Loucy (cell line): Measurements from ENCODE around the gene MARS2.
A peak's percentile ranks its signal among the peaks of the same experiment; 100 is the strongest.

ENCODE experiments used
- H2AFZ ChIP-seq: fragments of 200-600 bp; sonication (generic); 2 replicates; pipeline ENCODE4 v1.6.0; 2016; ENCODE audit warnings: antibody characterized with exemption, mild to moderate bottlenecking, low read length, moderate library complexity
- H3F3A ChIP-seq: fragments of 200-600 bp; 2 replicates; pipeline ENCODE4 v1.6.0; 2016; ENCODE audit warnings: antibody characterized with exemption, low read depth, mild to moderate bottlenecking
- H3K27me3 ChIP-seq: fragments of 200-600 bp; sonication (generic); 2 replicates; pipeline ENCODE4 v1.6.1; 2014; ENCODE audit warnings: low read length, mild to moderate bottlenecking; ENCODE audit not compliant: insufficient read depth, poor library complexity, severe bottlenecking
- H3K36me3 ChIP-seq: fragments of 200-600 bp; sonication (generic); 2 replicates; pipeline ENCODE4 v1.6.1; 2016; ENCODE audit warnings: low read length; ENCODE audit not compliant: insufficient read depth
- H3K4me1 ChIP-seq: fragments of 200-600 bp; sonication (generic); 2 replicates; pipeline ENCODE4 v1.5.1; 2014; ENCODE audit warnings: low read length, mild to moderate bottlenecking; ENCODE audit not compliant: insufficient read depth, poor library complexity, severe bottlenecking
- H3K4me2 ChIP-seq: fragments of 200-600 bp; sonication (generic); 2 replicates; pipeline ENCODE4 v1.6.0; 2014; ENCODE audit warnings: antibody characterized with exemption, low read length, low read depth, mild to moderate bottlenecking; ENCODE audit not compliant: poor library complexity, severe bottlenecking
- H3K4me3 ChIP-seq: fragments of 200-600 bp; sonication (generic); 2 replicates; pipeline ENCODE4 v1.5.1; 2014; ENCODE audit warnings: low read length, mild to moderate bottlenecking, mixed read lengths; ENCODE audit not compliant: poor library complexity, severe bottlenecking
- H3K79me2 ChIP-seq: fragments of 200-600 bp; sonication (generic); 2 replicates; pipeline ENCODE4 v1.6.1; 2014; ENCODE audit warnings: low read length; ENCODE audit not compliant: insufficient read depth
- H3K9ac ChIP-seq: fragments of 200-600 bp; sonication (generic); 2 replicates; pipeline ENCODE4 v1.6.0; 2014; ENCODE audit warnings: mild to moderate bottlenecking, low read depth, low read length, moderate library complexity; ENCODE audit not compliant: poor library complexity, severe bottlenecking
- H3K9me2 ChIP-seq: fragments of 200-600 bp; sonication (generic); replicated peaks from 2 replicates; pipeline ENCODE4 v1.6.1; 2016; ENCODE audit warnings: low read depth, low read length, mixed read lengths
- H3K9me3 ChIP-seq: fragments of 200-600 bp; sonication (generic); 2 replicates; pipeline ENCODE4 v1.6.1; 2014; ENCODE audit warnings: mild to moderate bottlenecking, antibody characterized with exemption, low read length, low read depth; ENCODE audit not compliant: insufficient read depth
- H4K20me1 ChIP-seq: fragments of 200-600 bp; sonication (generic); 2 replicates; pipeline ENCODE4 v1.6.0; 2014; ENCODE audit warnings: antibody characterized with exemption, low read length, mild to moderate bottlenecking; ENCODE audit not compliant: insufficient read depth, poor library complexity, severe bottlenecking
- CTCF ChIP-seq: fragments of 200-600 bp; sonication (generic); conservative IDR thresholded peaks from 2 replicates; pipeline ENCODE4 v1.5.1; 2014; ENCODE audit warnings: mild to moderate bottlenecking, antibody characterized with exemption, low read length
- EZH2phosphoT487 ChIP-seq: fragments of 200-600 bp; IDR thresholded peaks from 2 replicates; pipeline ENCODE4 v1.6.1; 2018; ENCODE audit warnings: antibody characterized with exemption, mild to moderate bottlenecking, moderate library complexity, borderline replicate concordance

Gene MARS2

GRCh38 chr2:197710424-197711042 lies 5.4 kb downstream of the MARS2 start:
- Histone ChIP-seq H3F3A (no peaks in the 10 kb centered on the region), H3K4me2 (peak overlapping the region; percentile 49), H3K9me2 (no peaks in the 10 kb centered on the region), H3K4me1 (peaks cover 55% of the 10 kb centered on the region), H2AFZ (no peak overlapping the region), H3K9ac (no peak overlapping the region), H3K27me3 (no peaks in the 10 kb centered on the region), H3K36me3 (no peaks in the 10 kb centered on the region), H3K9me3 (no peaks in the 10 kb centered on the region), H3K79me2 (peaks cover 45% of the 10 kb centered on the region), H3K4me3 (peak overlapping the region; percentile 14), H4K20me1 (peaks cover 33% of the 10 kb centered on the region)
- TF ChIP-seq EZH2phosphoT487, result no peak
- no peak for TF ChIP-seq CTCF

DNA sequence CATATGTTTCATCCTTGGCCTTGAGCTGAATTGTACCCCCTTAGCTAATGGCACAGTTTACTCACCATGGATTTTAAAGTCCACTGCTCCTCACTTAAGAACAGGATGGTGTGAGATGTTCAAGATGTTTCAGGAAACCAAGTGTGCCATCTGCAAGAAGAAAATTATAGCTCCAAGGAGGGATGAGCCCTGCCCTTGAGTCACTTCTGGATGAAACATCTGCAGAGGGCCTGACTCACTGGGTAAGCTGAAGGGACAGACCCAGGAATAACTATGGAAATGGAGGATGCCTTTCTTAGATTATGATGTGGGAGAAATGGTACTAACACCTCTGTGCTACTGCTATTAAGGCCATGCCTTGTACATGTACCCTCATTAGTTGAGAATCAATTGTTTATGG lies 6.4 kb downstream of the MARS2 start:
- H3K4me2 ChIP-seq, result peak overlapping the region; percentile 32
- no peak overlapping the region for H3K9ac ChIP-seq
- peaks cover 47% of the 10 kb centered on the region for H3K4me1 ChIP-seq
- H3K9me2 ChIP-seq, result no peaks in the 10 kb centered on the region
- peaks cover 35% of the 10 kb centered on the region for H3K79me2 ChIP-seq
- no peaks in the 10 kb centered on the region for H3F3A ChIP-seq
- H3K4me3 ChIP-seq, result no peak overlapping the region
- H3K27me3 ChIP-seq, result no peaks in the 10 kb centered on the region
- TF ChIP-seq EZH2phosphoT487, result no peak
- H4K20me1 ChIP-seq, result peaks cover 26% of the 10 kb centered on the region
- H3K9me3 ChIP-seq, result no peaks in the 10 kb centered on the region
- no peaks in the 10 kb centered on the region for H3K36me3 ChIP-seq
- no peak overlapping the region for H2AFZ ChIP-seq

- Histone ChIP-seq H3K27me3 (no peaks in the 10 kb centered on the region), H3K79me2 (peaks cover 19% of the 10 kb centered on the region), H3K4me3 (no peak overlapping the region), H3K9ac (no peak overlapping the region), H3K36me3 (no peaks in the 10 kb centered on the region), H3F3A (no peaks in the 10 kb centered on the region), H4K20me1 (peaks cover 10% of the 10 kb centered on the region), H3K4me2 (peak overlapping the region; percentile 4), H3K4me1 (peaks cover 32% of the 10 kb centered on the region), H3K9me2 (no peaks in the 10 kb centered on the region), H3K9me3 (no peaks in the 10 kb centered on the region), H2AFZ (no peak overlapping the region)
- TF ChIP-seq CTCF (no peak), EZH2phosphoT487 (no peak)
Observed at GRCh38 chr2:197713271-197713670, 8.1 kb downstream of the MARS2 start.

- Histone ChIP-seq H3F3A (no peaks in the 10 kb centered on the region), H3K36me3 (no peaks in the 10 kb centered on the region), H3K4me1 (peaks cover 7% of the 10 kb centered on the region), H3K27me3 (no peaks in the 10 kb centered on the region), H3K9me2 (no peaks in the 10 kb centered on the region), H3K4me3 (no peak overlapping the region), H3K4me2 (no peak overlapping the region), H4K20me1 (no peaks in the 10 kb centered on the region), H3K9me3 (no peaks in the 10 kb centered on the region), H3K79me2 (no peaks in the 10 kb centered on the region; the same call in 1 of the 2 replicates), H2AFZ (no peak overlapping the region), H3K9ac (no peak overlapping the region)
- TF ChIP-seq CTCF, result no peak
- TF ChIP-seq EZH2phosphoT487, result no peak
Observed at GRCh38 chr2:197717863-197718262, 12.7 kb downstream of the MARS2 start.
